HEK293 (cell line): ENCODE results near the gene EPN2.

ENCODE experiments used
- CTCF ChIA-PET: fragments of 350-600 bp; formaldehyde crosslinking; extraction: SDS; loops from one replicate; lab custom pipeline; 2021; ENCODE audit warnings: antibody characterized with exemption; lab: Yijun Ruan, JAX
- POLR2A ChIA-PET: fragments of 300-600 bp; formaldehyde crosslinking; extraction: SDS; loops from one replicate; lab custom pipeline; 2020; ENCODE audit warnings: antibody characterized with exemption, inconsistent platforms; lab: Yijun Ruan, JAX
- H3K27ac ChIP-seq: fragments of 200-500 bp; sonication (Bioruptor generic); 2 replicates; pipeline ENCODE4 v1.5.1; 2014; ENCODE audit warnings: low read depth, low read length, control low read depth, inconsistent platforms; ENCODE audit errors: extremely low read depth
- H3K36me3 ChIP-seq, 2 experiments: fragments of 200-500 bp in 1 of 2; sonication (Bioruptor generic) in 1 of 2; 1 replicate in 1 of 2; 2 replicates in 1 of 2; pipeline ENCODE4 v1.5.1; 2014 to 2017; ENCODE audit warnings: inconsistent platforms in 2 of 2, low read length in 2 of 2; ENCODE audit not compliant: control insufficient read depth in 2 of 2, insufficient read depth in 1 of 2
- H3K4me1 ChIP-seq: fragments of 200-500 bp; sonication (Bioruptor generic); 2 replicates; pipeline ENCODE4 v1.5.1; 2014; ENCODE audit warnings: mild to moderate bottlenecking, low read length, inconsistent platforms; ENCODE audit not compliant: control insufficient read depth, insufficient read depth
- H3K4me3 ChIP-seq: 2 replicates; pipeline ENCODE4 v1.5.1; 2011; ENCODE audit warnings: low read depth, mild to moderate bottlenecking, control low read depth, low read length, moderate library complexity
- H3K9me3 ChIP-seq: fragments of 200-500 bp; sonication (Bioruptor generic); 2 replicates; pipeline ENCODE4 v1.5.1; 2014; ENCODE audit warnings: low read depth, low read length, inconsistent platforms; ENCODE audit not compliant: control insufficient read depth, insufficient read depth
- EGR2 ChIP-seq: fragments of 450-650 bp; formaldehyde crosslinking; IDR thresholded peaks from 2 replicates; pipeline ENCODE4 v1.5.1; 2016; ENCODE audit warnings: low read depth, missing biosample characterization, missing genetic modification characterization
- GLIS1 ChIP-seq: fragments of 450-650 bp; formaldehyde crosslinking; IDR thresholded peaks from 2 replicates; pipeline ENCODE4 v1.5.1; 2016; ENCODE audit warnings: missing biosample characterization, missing genetic modification characterization
- HOXD13 ChIP-seq: sonication (generic); formaldehyde crosslinking; IDR thresholded peaks from 2 replicates; pipeline ENCODE4 v1.8.0; 2022; ENCODE audit warnings: missing genetic modification reagents, borderline replicate concordance
- KLF10 ChIP-seq: fragments of 450-650 bp; IDR thresholded peaks from 2 replicates; pipeline ENCODE4 v1.5.1; 2018; ENCODE audit warnings: missing biosample characterization, mild to moderate bottlenecking, missing genetic modification characterization
- OSR2 ChIP-seq: fragments of 450-650 bp; formaldehyde crosslinking; IDR thresholded peaks from 2 replicates; pipeline ENCODE4 v1.5.1; 2016; ENCODE audit warnings: missing biosample characterization, missing genetic modification characterization
- SETDB1 ChIP-seq: IDR thresholded peaks from one replicate; pipeline ENCODE4 v1.6.1; 2017; ENCODE audit warnings: mild to moderate bottlenecking, low read length, moderate library complexity, mixed read lengths; ENCODE audit not compliant: insufficient read length
- ZBTB6 ChIP-seq: fragments of 450-650 bp; formaldehyde crosslinking; IDR thresholded peaks from 2 replicates; pipeline ENCODE4 v1.5.1; 2017; ENCODE audit warnings: missing biosample characterization, missing genetic modification characterization
- ZNF114 ChIP-seq: fragments of 450-650 bp; formaldehyde crosslinking; IDR thresholded peaks from 2 replicates; pipeline ENCODE4 v1.5.0; 2017; ENCODE audit warnings: missing biosample characterization, missing genetic modification characterization
- ZNF121 ChIP-seq: fragments of 450-650 bp; formaldehyde crosslinking; IDR thresholded peaks from 2 replicates; pipeline ENCODE4 v1.5.1; 2016; ENCODE audit warnings: missing biosample characterization, missing genetic modification characterization
- ZNF157 ChIP-seq: fragments of 450-650 bp; formaldehyde crosslinking; IDR thresholded peaks from 2 replicates; pipeline ENCODE4 v1.5.1; 2016; ENCODE audit warnings: missing biosample characterization, missing genetic modification characterization
- ZNF169 ChIP-seq: fragments of 450-650 bp; formaldehyde crosslinking; IDR thresholded peaks from 2 replicates; pipeline ENCODE4 v1.5.1; 2016; ENCODE audit warnings: missing biosample characterization, missing genetic modification characterization
- ZNF350 ChIP-seq: fragments of 450-650 bp; formaldehyde crosslinking; IDR thresholded peaks from 2 replicates; pipeline ENCODE4 v1.5.0; 2017; ENCODE audit warnings: missing biosample characterization, mild to moderate bottlenecking, missing genetic modification characterization
- ZNF354C ChIP-seq: fragments of 450-650 bp; formaldehyde crosslinking; IDR thresholded peaks from 2 replicates; pipeline ENCODE4 v1.5.1; 2016; ENCODE audit warnings: missing biosample characterization, missing genetic modification characterization, low read depth, borderline replicate concordance
- ZNF510 ChIP-seq: fragments of 450-650 bp; formaldehyde crosslinking; IDR thresholded peaks from 2 replicates; pipeline ENCODE4 v1.5.1; 2018; ENCODE audit warnings: mild to moderate bottlenecking, missing genetic modification characterization, missing biosample characterization; ENCODE audit not compliant: insufficient replicate concordance
- ZNF529 ChIP-seq: fragments of 450-650 bp; formaldehyde crosslinking; IDR thresholded peaks from 2 replicates; pipeline ENCODE4 v1.5.1; 2017; ENCODE audit warnings: missing genetic modification characterization, missing biosample characterization; ENCODE audit not compliant: insufficient replicate concordance
- ZNF660 ChIP-seq: fragments of 450-650 bp; IDR thresholded peaks from 2 replicates; pipeline ENCODE4 v1.5.1; 2018; ENCODE audit warnings: missing biosample characterization, mild to moderate bottlenecking, missing genetic modification characterization
- ZNF777 ChIP-seq: fragments of 450-650 bp; formaldehyde crosslinking; IDR thresholded peaks from 2 replicates; pipeline ENCODE4 v1.5.1; 2017; ENCODE audit warnings: missing biosample characterization, missing genetic modification characterization, borderline replicate concordance
- ZNF792 ChIP-seq: fragments of 450-650 bp; formaldehyde crosslinking; IDR thresholded peaks from 2 replicates; pipeline ENCODE4 v1.5.1; 2016; ENCODE audit warnings: missing biosample characterization, missing genetic modification characterization
- ZNF830 ChIP-seq: fragments of 450-650 bp; IDR thresholded peaks from 2 replicates; pipeline ENCODE4 v1.5.0; 2018; ENCODE audit warnings: missing biosample characterization, missing genetic modification characterization, low read depth, mild to moderate bottlenecking, moderate library complexity
- ZSCAN30 ChIP-seq: fragments of 450-650 bp; IDR thresholded peaks from 2 replicates; pipeline ENCODE4 v1.5.1; 2018; ENCODE audit warnings: missing biosample characterization, mild to moderate bottlenecking, missing genetic modification characterization, moderate library complexity
- TF ChIP-seq, protein P1 (sequence below): fragments of 450-650 bp; formaldehyde crosslinking; IDR thresholded peaks from 2 replicates; pipeline ENCODE4 v1.5.1; 2017; ENCODE audit warnings: missing biosample characterization, missing genetic modification characterization
- TF ChIP-seq, protein P2 (sequence below): fragments of 450-650 bp; formaldehyde crosslinking; IDR thresholded peaks from 2 replicates; pipeline ENCODE4 v1.5.1; 2017; ENCODE audit warnings: missing biosample characterization, missing genetic modification characterization

EPN2 gene

DNA sequence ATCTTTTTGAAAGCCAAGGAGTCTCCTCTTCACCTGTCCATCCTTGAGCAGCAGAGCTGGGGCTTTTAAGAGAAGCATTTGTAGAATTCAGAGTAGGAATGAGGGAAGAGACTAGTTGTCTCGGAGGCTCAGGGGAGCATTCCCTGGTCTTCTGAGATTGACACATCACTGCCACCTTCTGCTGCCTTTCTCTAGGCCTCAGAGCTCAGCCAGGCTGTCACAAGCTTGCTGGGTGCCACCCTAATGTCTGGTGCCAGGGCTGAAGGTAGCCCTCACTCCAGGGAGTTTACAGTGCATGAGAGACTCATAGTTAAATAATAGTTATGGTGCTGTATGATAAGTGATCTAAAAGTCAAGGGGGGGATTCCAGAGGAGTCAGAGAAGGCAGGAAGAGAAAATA, 85.7 kb downstream of the EPN2 start (continued):
- no peak for TF ChIP-seq ZNF777
- TF ChIP-seq ZNF114 (tag by site-specific recombination): no peak
- TF ChIP-seq KLF10 (tag by site-specific recombination): no peak
- TF ChIP-seq, protein P1, sequence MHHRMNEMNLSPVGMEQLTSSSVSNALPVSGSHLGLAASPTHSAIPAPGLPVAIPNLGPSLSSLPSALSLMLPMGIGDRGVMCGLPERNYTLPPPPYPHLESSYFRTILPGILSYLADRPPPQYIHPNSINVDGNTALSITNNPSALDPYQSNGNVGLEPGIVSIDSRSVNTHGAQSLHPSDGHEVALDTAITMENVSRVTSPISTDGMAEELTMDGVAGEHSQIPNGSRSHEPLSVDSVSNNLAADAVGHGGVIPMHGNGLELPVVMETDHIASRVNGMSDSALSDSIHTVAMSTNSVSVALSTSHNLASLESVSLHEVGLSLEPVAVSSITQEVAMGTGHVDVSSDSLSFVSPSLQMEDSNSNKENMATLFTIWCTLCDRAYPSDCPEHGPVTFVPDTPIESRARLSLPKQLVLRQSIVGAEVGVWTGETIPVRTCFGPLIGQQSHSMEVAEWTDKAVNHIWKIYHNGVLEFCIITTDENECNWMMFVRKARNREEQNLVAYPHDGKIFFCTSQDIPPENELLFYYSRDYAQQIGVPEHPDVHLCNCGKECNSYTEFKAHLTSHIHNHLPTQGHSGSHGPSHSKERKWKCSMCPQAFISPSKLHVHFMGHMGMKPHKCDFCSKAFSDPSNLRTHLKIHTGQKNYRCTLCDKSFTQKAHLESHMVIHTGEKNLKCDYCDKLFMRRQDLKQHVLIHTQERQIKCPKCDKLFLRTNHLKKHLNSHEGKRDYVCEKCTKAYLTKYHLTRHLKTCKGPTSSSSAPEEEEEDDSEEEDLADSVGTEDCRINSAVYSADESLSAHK: no peak

DNA sequence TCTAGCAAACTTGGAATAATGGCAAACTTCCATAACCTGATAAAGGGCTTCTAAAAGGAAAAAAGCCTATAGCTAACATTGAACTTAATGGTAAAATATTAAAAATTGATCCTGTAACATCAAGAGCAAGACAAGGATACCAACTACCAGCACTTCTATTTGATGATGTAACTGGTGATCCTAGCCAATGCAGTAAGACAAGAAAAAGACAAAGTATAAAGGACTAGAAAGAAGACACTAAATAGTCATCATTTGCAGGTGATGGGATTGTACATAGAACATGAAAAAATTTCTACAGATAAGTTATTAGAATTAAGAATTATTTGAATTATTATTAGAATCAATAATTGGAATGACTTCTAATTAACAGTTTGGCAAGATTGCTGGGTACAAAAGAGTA, 88.4 kb downstream of the EPN2 start:
- CTCF ChIA-PET: no interaction called here

DNA sequence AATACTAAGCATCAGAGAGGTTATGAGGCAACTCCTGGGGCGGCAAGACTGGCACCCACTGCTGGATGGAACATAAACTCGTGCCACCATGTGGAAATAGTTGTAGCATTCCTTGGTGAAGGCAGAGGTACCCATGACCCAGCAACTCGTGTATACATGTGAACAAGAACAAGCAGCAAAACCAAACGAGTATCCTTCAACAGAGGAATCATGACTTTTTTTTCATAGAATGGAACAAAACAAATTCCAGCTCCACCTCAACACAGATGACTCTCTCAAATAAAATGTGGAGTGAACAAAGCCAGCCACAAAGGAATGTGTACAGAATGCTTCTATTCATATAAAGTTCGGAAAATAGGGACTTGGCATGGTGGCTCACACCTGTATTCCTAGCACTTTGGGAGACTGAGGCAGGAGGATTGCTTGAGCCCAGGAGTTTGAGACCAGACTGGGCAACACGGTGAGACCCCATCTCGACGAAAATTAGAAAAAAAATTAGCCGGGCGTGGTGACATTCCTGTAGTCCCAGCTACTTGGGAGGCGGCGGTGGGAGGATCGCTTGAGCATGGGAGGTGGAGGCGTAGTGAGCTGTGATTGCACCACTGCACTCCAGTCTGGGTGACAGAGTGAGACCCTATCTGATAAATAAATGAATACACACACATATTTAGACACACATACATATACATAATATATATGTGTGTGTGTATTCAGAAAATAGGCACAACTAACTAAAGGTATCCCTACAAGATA, 90.0 kb downstream of the EPN2 start:
- TF ChIP-seq ZNF350 (no peak), ZNF121 (tag by site-specific recombination) (peak; percentile 38; the same call in 1 of the 2 replicates)
- Histone ChIP-seq H3K4me3 (no peak overlapping the region), H3K36me3 (peaks cover 0 to 32% of the 10 kb centered on the region in 2 experiments; a peak in 2 of 3 replicates), H3K9me3 (no peaks in the 10 kb centered on the region), H3K4me1 (no peaks in the 10 kb centered on the region), H3K27ac (no peak overlapping the region)
- ChIA-PET CTCF (interaction anchor here (0.6 to 1.6 kb wide), 3 partner anchors 20 to 533 kb away, joined by 3 to 5 read pairs (median 4); partner anchors contain the start of gene B9D1), POLR2A (no interaction called here)

More for the DNA sequence above, 88.4 kb downstream of the EPN2 start:
- Histone ChIP-seq H3K4me1 (no peaks in the 10 kb centered on the region), H3K36me3 (peaks cover 0 to 27% of the 10 kb centered on the region in 2 experiments; a peak in 2 of 3 replicates), H3K9me3 (no peaks in the 10 kb centered on the region), H3K4me3 (no peak overlapping the region), H3K27ac (no peak overlapping the region)
- POLR2A ChIA-PET: no interaction called here
- TF ChIP-seq ZSCAN30 (tag by site-specific recombination) (no peak), ZNF157 (no peak), SETDB1 (peak; percentile 89), OSR2 (no peak), ZNF354C (tag by site-specific recombination) (no peak), GLIS1 (tag by site-specific recombination) (no peak), ZNF169 (tag by site-specific recombination) (no peak), ZNF830 (tag by site-specific recombination) (no peak), EGR2 (tag by site-specific recombination) (no peak), ZNF510 (tag by site-specific recombination) (no peak), ZNF660 (tag by site-specific recombination) (0 out of 2 replicates have a peak, but pooled peaks have one; percentile 27), ZNF529 (tag by site-specific recombination) (no peak), ZNF792 (tag by site-specific recombination) (no peak), ZBTB6 (tag by site-specific recombination) (no peak), HOXD13 (no peak)
- TF ChIP-seq, protein P2, sequence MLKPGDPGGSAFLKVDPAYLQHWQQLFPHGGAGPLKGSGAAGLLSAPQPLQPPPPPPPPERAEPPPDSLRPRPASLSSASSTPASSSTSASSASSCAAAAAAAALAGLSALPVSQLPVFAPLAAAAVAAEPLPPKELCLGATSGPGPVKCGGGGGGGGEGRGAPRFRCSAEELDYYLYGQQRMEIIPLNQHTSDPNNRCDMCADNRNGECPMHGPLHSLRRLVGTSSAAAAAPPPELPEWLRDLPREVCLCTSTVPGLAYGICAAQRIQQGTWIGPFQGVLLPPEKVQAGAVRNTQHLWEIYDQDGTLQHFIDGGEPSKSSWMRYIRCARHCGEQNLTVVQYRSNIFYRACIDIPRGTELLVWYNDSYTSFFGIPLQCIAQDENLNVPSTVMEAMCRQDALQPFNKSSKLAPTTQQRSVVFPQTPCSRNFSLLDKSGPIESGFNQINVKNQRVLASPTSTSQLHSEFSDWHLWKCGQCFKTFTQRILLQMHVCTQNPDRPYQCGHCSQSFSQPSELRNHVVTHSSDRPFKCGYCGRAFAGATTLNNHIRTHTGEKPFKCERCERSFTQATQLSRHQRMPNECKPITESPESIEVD (tag by site-specific recombination): no peak
- TF ChIP-seq, all 188 proteins: peak for 2
